Neural progenitor cell (in vitro differentiated cells): ENCODE data around the gene CHRD.

ENCODE experiments used
- CTCF ChIP-seq: fragments of 200-600 bp; sonication (generic); IDR thresholded peaks from 2 replicates; pipeline ENCODE4 v1.5.1; 2017; ENCODE audit warnings: antibody characterized with exemption, mild to moderate bottlenecking
- EZH2 ChIP-seq: fragments of 200-600 bp; sonication (generic); IDR thresholded peaks from 2 replicates; pipeline ENCODE4 v1.6.1; 2017; ENCODE audit warnings: antibody characterized with exemption, mild to moderate bottlenecking, moderate library complexity
- EZH2phosphoT487 ChIP-seq: fragments of 200-600 bp; sonication (generic); IDR thresholded peaks from 2 replicates; pipeline ENCODE4 v1.6.1; 2017; ENCODE audit warnings: antibody characterized with exemption

GRCh38 chr3:184430940-184431339 lies 51.1 kb downstream of the CHRD start:
- no peak for TF ChIP-seq CTCF
- TF ChIP-seq EZH2, result no peak
- no peak for TF ChIP-seq EZH2phosphoT487
